HG03575 (cell line): Measurements from ENCODE around the gene TTBK1.

Experiments
- ATAC-seq: cut with Tn5 transposase; IDR thresholded peaks from one replicate; pipeline ENCODE4 v1.9.1; 2021; ENCODE audit not compliant: unreplicated experiment, insufficient number of reproducible peaks, low FRiP score; ENCODE audit errors: extremely low read depth

Gene TTBK1

GRCh38 chr6:43248791-43249190 lies 5.5 kb downstream of the TTBK1 start:
- no peak for ATAC-seq

GRCh38 chr6:43250992-43251373 lies 7.7 kb downstream of the TTBK1 start:
- ATAC-seq: no peak

GRCh38 chr6:43253401-43253800 lies 10.1 kb downstream of the TTBK1 start:
- no peak for ATAC-seq

- ATAC-seq: no peak
Measured at GRCh38 chr6:43254138-43254817, 11.0 kb downstream of the TTBK1 start.

- ATAC-seq: no peak
Measured at GRCh38 chr6:43254846-43255245, 11.6 kb downstream of the TTBK1 start.

GRCh38 chr6:43255408-43256054 lies 12.2 kb downstream of the TTBK1 start:
- no peak for ATAC-seq

GRCh38 chr6:43256670-43257366 lies 13.5 kb downstream of the TTBK1 start:
- no peak for ATAC-seq

GRCh38 chr6:43257367-43258145 lies 14.3 kb downstream of the TTBK1 start:
- no peak for ATAC-seq

- ATAC-seq: no peak
Measured at GRCh38 chr6:43258180-43258579, 14.9 kb downstream of the TTBK1 start.

GRCh38 chr6:43258807-43259686 lies 15.8 kb downstream of the TTBK1 start:
- no peak for ATAC-seq

GRCh38 chr6:43260791-43261190 lies 17.5 kb downstream of the TTBK1 start:
- ATAC-seq: no peak

- ATAC-seq: no peak
Measured at GRCh38 chr6:43261198-43261597, 17.9 kb downstream of the TTBK1 start.

- no peak for ATAC-seq
Measured at GRCh38 chr6:43262000-43262779, 18.9 kb downstream of the TTBK1 start.

GRCh38 chr6:43262780-43263313 lies 19.6 kb downstream of the TTBK1 start:
- ATAC-seq: no peak

GRCh38 chr6:43263314-43264178 lies 20.3 kb downstream of the TTBK1 start:
- ATAC-seq: no peak

- ATAC-seq: no peak
Measured at GRCh38 chr6:43264599-43265145, 21.4 kb downstream of the TTBK1 start.

- no peak for ATAC-seq
Measured at GRCh38 chr6:43265564-43265963, 22.3 kb downstream of the TTBK1 start.
